B cell (primary cell): ENCODE results near the gene HLA-DQB1.

Experiments
- EZH2 ChIP-seq: IDR thresholded peaks from 2 replicates; pipeline ENCODE4 v1.6.1; 2012; ENCODE audit warnings: borderline replicate concordance, low read depth, mild to moderate bottlenecking, moderate library complexity, low read length; ENCODE audit not compliant: insufficient read depth, poor library complexity, severe bottlenecking
- TF ChIP-seq, protein P1 (sequence below): fragments of 200-600 bp; IDR thresholded peaks from one replicate; pipeline ENCODE4 v1.8.0; 2022; ENCODE audit warnings: antibody characterized with exemption, mild to moderate bottlenecking

- TF ChIP-seq, protein P1, sequence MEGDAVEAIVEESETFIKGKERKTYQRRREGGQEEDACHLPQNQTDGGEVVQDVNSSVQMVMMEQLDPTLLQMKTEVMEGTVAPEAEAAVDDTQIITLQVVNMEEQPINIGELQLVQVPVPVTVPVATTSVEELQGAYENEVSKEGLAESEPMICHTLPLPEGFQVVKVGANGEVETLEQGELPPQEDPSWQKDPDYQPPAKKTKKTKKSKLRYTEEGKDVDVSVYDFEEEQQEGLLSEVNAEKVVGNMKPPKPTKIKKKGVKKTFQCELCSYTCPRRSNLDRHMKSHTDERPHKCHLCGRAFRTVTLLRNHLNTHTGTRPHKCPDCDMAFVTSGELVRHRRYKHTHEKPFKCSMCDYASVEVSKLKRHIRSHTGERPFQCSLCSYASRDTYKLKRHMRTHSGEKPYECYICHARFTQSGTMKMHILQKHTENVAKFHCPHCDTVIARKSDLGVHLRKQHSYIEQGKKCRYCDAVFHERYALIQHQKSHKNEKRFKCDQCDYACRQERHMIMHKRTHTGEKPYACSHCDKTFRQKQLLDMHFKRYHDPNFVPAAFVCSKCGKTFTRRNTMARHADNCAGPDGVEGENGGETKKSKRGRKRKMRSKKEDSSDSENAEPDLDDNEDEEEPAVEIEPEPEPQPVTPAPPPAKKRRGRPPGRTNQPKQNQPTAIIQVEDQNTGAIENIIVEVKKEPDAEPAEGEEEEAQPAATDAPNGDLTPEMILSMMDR: no peak
- no peak for TF ChIP-seq EZH2
Measured at GRCh38 chr6:32664354-32664753, 2.1 kb downstream of the HLA-DQB1 start.
